GM23338 (cell line): ENCODE measurements around the gene SAFB2. TPM values are rescaled to one million over a fixed set of nuclear protein-coding genes. Genes with fewer than 3 reads are reported as not detected.

Source experiments
- ATAC-seq: fragments of 200-7000 bp; cut with Tn5 transposase; 3 replicates; pipeline ENCODE4 v1.9.1; 2020
- DNase-seq: peaks from one replicate; pipeline ENCODE4 v3.0.0-alpha.2; 2015; ENCODE audit warnings: low spot score
- H2AFZ ChIP-seq: fragments of 200-600 bp; sonication (generic); 2 replicates; pipeline ENCODE4 v1.8.0; 2016; ENCODE audit warnings: antibody characterized with exemption, mild to moderate bottlenecking, moderate library complexity
- H3F3A ChIP-seq: fragments of 200-600 bp; sonication (generic); replicated peaks from 2 replicates; pipeline ENCODE4 v1.8.0; 2017; ENCODE audit warnings: antibody characterized with exemption, mixed run types, low read depth
- H3K27ac ChIP-seq: fragments of 200-600 bp; sonication (generic); 2 replicates; pipeline ENCODE4 v1.6.1; 2016; ENCODE audit warnings: low read depth
- H3K27me3 ChIP-seq: fragments of 200-600 bp; sonication (generic); 2 replicates; pipeline ENCODE4 v1.8.0; 2016; ENCODE audit warnings: mild to moderate bottlenecking, mixed run types, moderate library complexity; ENCODE audit not compliant: insufficient read depth
- H3K36me3 ChIP-seq: fragments of 200-600 bp; sonication (generic); 2 replicates; pipeline ENCODE4 v1.8.0; 2016; ENCODE audit warnings: mild to moderate bottlenecking; ENCODE audit not compliant: insufficient read depth
- H3K4me1 ChIP-seq: fragments of 200-600 bp; sonication (generic); 2 replicates; pipeline ENCODE4 v1.8.0; 2016; ENCODE audit warnings: mild to moderate bottlenecking, moderate library complexity; ENCODE audit not compliant: insufficient read depth
- H3K4me2 ChIP-seq: fragments of 200-600 bp; sonication (generic); 2 replicates; pipeline ENCODE4 v1.7.1; 2017; ENCODE audit warnings: mixed run types
- H3K4me3 ChIP-seq: fragments of 200-600 bp; sonication (generic); 2 replicates; pipeline ENCODE4 v1.6.1; 2016; ENCODE audit warnings: mixed run types
- H3K79me2 ChIP-seq: fragments of 200-600 bp; sonication (generic); replicated peaks from 2 replicates; pipeline ENCODE4 v1.8.0; 2017; ENCODE audit warnings: mild to moderate bottlenecking; ENCODE audit not compliant: insufficient read depth
- H3K9me2 ChIP-seq: fragments of 200-600 bp; sonication (generic); 2 replicates; pipeline ENCODE4 v1.8.0; 2017; ENCODE audit not compliant: insufficient read depth
- H4K20me1 ChIP-seq: fragments of 200-600 bp; sonication (generic); replicated peaks from 2 replicates; pipeline ENCODE4 v1.8.0; 2017; ENCODE audit warnings: mild to moderate bottlenecking; ENCODE audit not compliant: insufficient read depth
- H3K27ac Mint-ChIP-seq: 2 replicates; pipeline ENCODE4 v1.8.0; 2020; ENCODE audit warnings: inconsistent platforms, mild to moderate bottlenecking, moderate library complexity, mixed read lengths
- H3K27me3 Mint-ChIP-seq: 3 replicates; pipeline ENCODE4 v1.8.0; 2022; ENCODE audit warnings: low read depth, mild to moderate bottlenecking, moderate library complexity, mixed read lengths, inconsistent platforms; ENCODE audit not compliant: insufficient read depth, poor library complexity
- H3K36me3 Mint-ChIP-seq: 3 replicates; pipeline ENCODE4 v1.8.0; 2021; ENCODE audit warnings: low read depth, mild to moderate bottlenecking, inconsistent platforms, moderate library complexity, mixed read lengths
- H3K4me1 Mint-ChIP-seq: 3 replicates; pipeline ENCODE4 v1.8.0; 2020; ENCODE audit warnings: mild to moderate bottlenecking, inconsistent platforms, mixed read lengths
- H3K4me3 Mint-ChIP-seq: 3 replicates; pipeline ENCODE4 v1.8.0; 2021; ENCODE audit warnings: moderate library complexity, mild to moderate bottlenecking, inconsistent platforms, mixed read lengths
- H3K9me3 Mint-ChIP-seq: 3 replicates; pipeline ENCODE4 v1.8.0; 2020; ENCODE audit warnings: moderate library complexity, mild to moderate bottlenecking, inconsistent platforms, mixed read lengths
- CREB1 ChIP-seq: fragments of 250-450 bp; sonication (Bioruptor Pico); IDR thresholded peaks from 2 replicates; pipeline ENCODE4 v1.5.0; 2020; ENCODE audit warnings: low read depth, mild to moderate bottlenecking, moderate library complexity
- CTCF ChIP-seq, 2 experiments: fragments of 200-600 bp in 1 of 2; sonication (generic) in 1 of 2; conservative IDR thresholded peaks; 2 replicates each; pipeline versions ENCODE4 v1.5.1 to v1.6.1; 2016 to 2017; ENCODE audit warnings: antibody characterized with exemption in 2 of 2, low read depth in 2 of 2, mild to moderate bottlenecking in 2 of 2, moderate library complexity in 1 of 2
- EZH2phosphoT487 ChIP-seq: fragments of 200-600 bp; sonication (generic); IDR thresholded peaks from one replicate; pipeline ENCODE4 v1.8.1; 2018; ENCODE audit warnings: antibody characterized with exemption; ENCODE audit not compliant: unreplicated experiment
- JUNB ChIP-seq: IDR thresholded peaks from one replicate; pipeline ENCODE4 v1.6.1; 2016; ENCODE audit warnings: antibody characterized with exemption; ENCODE audit not compliant: unreplicated experiment
- POLR2AphosphoS5 ChIP-seq: IDR thresholded peaks from 2 replicates; pipeline ENCODE4 v1.6.1; 2016; ENCODE audit warnings: antibody characterized with exemption, low read depth
- REST ChIP-seq: IDR thresholded peaks from one replicate; pipeline ENCODE4 v1.6.1; 2018; ENCODE audit warnings: antibody characterized with exemption; ENCODE audit not compliant: unreplicated experiment
- ZNF331 ChIP-seq: fragments of 250-450 bp; sonication (Bioruptor Pico); IDR thresholded peaks from 2 replicates; pipeline ENCODE4 v1.5.0; 2020; ENCODE audit warnings: low read depth, mild to moderate bottlenecking, moderate library complexity
- ZNF462 ChIP-seq: fragments of 250-450 bp; sonication (Bioruptor Pico); IDR thresholded peaks from 2 replicates; pipeline ENCODE4 v1.5.0; 2020; ENCODE audit warnings: mild to moderate bottlenecking, moderate library complexity
- polyA plus RNA-seq: library from polyadenylated mRNA; unstranded; fragments of >200 nt; fragmentation: Nextera tagmentation; extraction: Ambion mirVana; gene quantifications from 2 replicates; pipeline ENCODE4 v1.2.1, GENCODE V29; 2016
- total RNA-seq: library from RNA; depleted of rRNA; stranded (reverse); fragments of >200 nt; shearing (Covaris generic); gene quantifications from 2 replicates; pipeline ENCODE4 v1.2.3, GENCODE V29; 2014

The SAFB2 gene
- total and polyA plus RNA-seq, 2 experiments from 2014 or later, result 37.7 to 102 TPM

- Mint-ChIP-seq H3K9me3 (peaks cover 5% of the 10 kb centered on the region; the same call in 2 of the 3 replicates), H3K4me1 (peaks cover 2% of the 10 kb centered on the region), H3K27me3 (peaks cover 12% of the 10 kb centered on the region), H3K4me3 (no peak overlapping the region), H3K36me3 (no peaks in the 10 kb centered on the region), H3K27ac (no peak overlapping the region)
- Histone ChIP-seq H3K4me3 (no peak overlapping the region), H2AFZ (no peak overlapping the region), H3K9me2 (no peaks in the 10 kb centered on the region), H3K4me2 (no peak overlapping the region), H3K79me2 (no peaks in the 10 kb centered on the region), H3K36me3 (no peaks in the 10 kb centered on the region), H4K20me1 (no peaks in the 10 kb centered on the region), H3F3A (no peaks in the 10 kb centered on the region), H3K4me1 (no peaks in the 10 kb centered on the region), H3K27ac (no peak overlapping the region), H3K27me3 (peaks cover 8% of the 10 kb centered on the region)
- ATAC-seq (no peak), DNase-seq (no peak)
- TF ChIP-seq POLR2AphosphoS5, result no peak
- no peak for TF ChIP-seq ZNF331
- no peak for TF ChIP-seq EZH2phosphoT487
- TF ChIP-seq CTCF (conservative IDR thresholded peaks at IDR 0.05; ENCODE audit: low read depth in 2 of 2), result no peak
- no peak for TF ChIP-seq JUNB
- TF ChIP-seq CREB1, result no peak
- no peak for TF ChIP-seq REST
- TF ChIP-seq ZNF462 (CRISPR knock-in tag), result no peak
These were observed 49.9 kb downstream of the SAFB2 start for GRCh38 chr19:5572556-5573286.
